HG03139 (cell line): ENCODE data around the gene ME3.

Source experiments
- ATAC-seq: cut with Tn5 transposase; IDR thresholded peaks from one replicate; pipeline ENCODE4 v1.9.1; 2021; ENCODE audit not compliant: unreplicated experiment

The ME3 gene

GRCh38 chr11:86672007-86672621, at the start of gene ME3:
Gene ME3 (minus strand): TSS chr11:86672616.
- no peak for ATAC-seq

GRCh38 chr11:86722006-86722405, 49.6 kb upstream of the ME3 start:
- ATAC-seq, result no peak

- no peak for ATAC-seq
Measured at GRCh38 chr11:86720546-86720945, 48.1 kb upstream of the ME3 start.

- ATAC-seq, result no peak
Measured at GRCh38 chr11:86719781-86720463, 47.5 kb upstream of the ME3 start.

GRCh38 chr11:86718999-86719398, 46.6 kb upstream of the ME3 start:
- no peak for ATAC-seq

GRCh38 chr11:86718521-86718920, 46.1 kb upstream of the ME3 start:
- ATAC-seq, result no peak

GRCh38 chr11:86717817-86718501, 45.5 kb upstream of the ME3 start:
- no peak for ATAC-seq

GRCh38 chr11:86715611-86716010, 43.2 kb upstream of the ME3 start:
- no peak for ATAC-seq

- no peak for ATAC-seq
Measured at GRCh38 chr11:86713552-86713951, 41.1 kb upstream of the ME3 start.

GRCh38 chr11:86710936-86711335, 38.5 kb upstream of the ME3 start:
- no peak for ATAC-seq

- ATAC-seq, result no peak
Measured at GRCh38 chr11:86708669-86709068, 36.3 kb upstream of the ME3 start.

GRCh38 chr11:86706338-86707131, 34.1 kb upstream of the ME3 start:
- no peak for ATAC-seq

GRCh38 chr11:86704710-86705109, 32.3 kb upstream of the ME3 start:
- ATAC-seq, result no peak

GRCh38 chr11:86703987-86704386, 31.6 kb upstream of the ME3 start:
- ATAC-seq, result no peak

GRCh38 chr11:86702220-86702983, 30.0 kb upstream of the ME3 start:
- ATAC-seq, result no peak

GRCh38 chr11:86699040-86699791, 26.8 kb upstream of the ME3 start:
- no peak for ATAC-seq

GRCh38 chr11:86698639-86699038, 26.2 kb upstream of the ME3 start:
- no peak for ATAC-seq

- ATAC-seq, result no peak
Measured at GRCh38 chr11:86696451-86696850, 24.0 kb upstream of the ME3 start.

- ATAC-seq, result no peak
Measured at GRCh38 chr11:86696004-86696403, 23.6 kb upstream of the ME3 start.

- ATAC-seq, result no peak
Measured at GRCh38 chr11:86695373-86695772, 23.0 kb upstream of the ME3 start.
